ENCODE results near the gene MPZL2.

DNA sequence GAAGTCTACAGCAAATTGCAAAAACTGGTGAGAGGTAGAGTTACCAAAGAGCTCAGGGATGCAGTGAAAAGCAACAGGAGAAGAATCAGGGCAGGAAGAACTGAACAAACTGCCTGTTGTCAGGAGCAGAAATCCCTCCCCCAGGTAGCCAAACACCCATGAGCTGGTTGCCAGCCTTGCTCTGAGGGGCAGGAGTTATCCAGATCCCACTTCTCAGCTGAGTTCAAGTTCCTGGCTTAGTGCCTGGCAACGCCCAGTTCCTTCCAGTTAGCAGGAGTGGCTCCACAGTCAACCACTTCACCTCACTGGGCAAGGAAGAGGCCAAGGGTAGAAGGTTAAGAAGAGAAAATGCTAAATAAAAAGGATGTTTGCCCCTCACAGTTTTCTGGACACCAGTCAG lies 1.9 kb upstream of the MPZL2 start:
- TF ChIP-seq, protein P1, sequence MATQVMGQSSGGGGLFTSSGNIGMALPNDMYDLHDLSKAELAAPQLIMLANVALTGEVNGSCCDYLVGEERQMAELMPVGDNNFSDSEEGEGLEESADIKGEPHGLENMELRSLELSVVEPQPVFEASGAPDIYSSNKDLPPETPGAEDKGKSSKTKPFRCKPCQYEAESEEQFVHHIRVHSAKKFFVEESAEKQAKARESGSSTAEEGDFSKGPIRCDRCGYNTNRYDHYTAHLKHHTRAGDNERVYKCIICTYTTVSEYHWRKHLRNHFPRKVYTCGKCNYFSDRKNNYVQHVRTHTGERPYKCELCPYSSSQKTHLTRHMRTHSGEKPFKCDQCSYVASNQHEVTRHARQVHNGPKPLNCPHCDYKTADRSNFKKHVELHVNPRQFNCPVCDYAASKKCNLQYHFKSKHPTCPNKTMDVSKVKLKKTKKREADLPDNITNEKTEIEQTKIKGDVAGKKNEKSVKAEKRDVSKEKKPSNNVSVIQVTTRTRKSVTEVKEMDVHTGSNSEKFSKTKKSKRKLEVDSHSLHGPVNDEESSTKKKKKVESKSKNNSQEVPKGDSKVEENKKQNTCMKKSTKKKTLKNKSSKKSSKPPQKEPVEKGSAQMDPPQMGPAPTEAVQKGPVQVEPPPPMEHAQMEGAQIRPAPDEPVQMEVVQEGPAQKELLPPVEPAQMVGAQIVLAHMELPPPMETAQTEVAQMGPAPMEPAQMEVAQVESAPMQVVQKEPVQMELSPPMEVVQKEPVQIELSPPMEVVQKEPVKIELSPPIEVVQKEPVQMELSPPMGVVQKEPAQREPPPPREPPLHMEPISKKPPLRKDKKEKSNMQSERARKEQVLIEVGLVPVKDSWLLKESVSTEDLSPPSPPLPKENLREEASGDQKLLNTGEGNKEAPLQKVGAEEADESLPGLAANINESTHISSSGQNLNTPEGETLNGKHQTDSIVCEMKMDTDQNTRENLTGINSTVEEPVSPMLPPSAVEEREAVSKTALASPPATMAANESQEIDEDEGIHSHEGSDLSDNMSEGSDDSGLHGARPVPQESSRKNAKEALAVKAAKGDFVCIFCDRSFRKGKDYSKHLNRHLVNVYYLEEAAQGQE (IDR thresholded peaks at IDR 0.05; ENCODE audit: borderline replicate concordance): no peak
- TF ChIP-seq, protein P2, sequence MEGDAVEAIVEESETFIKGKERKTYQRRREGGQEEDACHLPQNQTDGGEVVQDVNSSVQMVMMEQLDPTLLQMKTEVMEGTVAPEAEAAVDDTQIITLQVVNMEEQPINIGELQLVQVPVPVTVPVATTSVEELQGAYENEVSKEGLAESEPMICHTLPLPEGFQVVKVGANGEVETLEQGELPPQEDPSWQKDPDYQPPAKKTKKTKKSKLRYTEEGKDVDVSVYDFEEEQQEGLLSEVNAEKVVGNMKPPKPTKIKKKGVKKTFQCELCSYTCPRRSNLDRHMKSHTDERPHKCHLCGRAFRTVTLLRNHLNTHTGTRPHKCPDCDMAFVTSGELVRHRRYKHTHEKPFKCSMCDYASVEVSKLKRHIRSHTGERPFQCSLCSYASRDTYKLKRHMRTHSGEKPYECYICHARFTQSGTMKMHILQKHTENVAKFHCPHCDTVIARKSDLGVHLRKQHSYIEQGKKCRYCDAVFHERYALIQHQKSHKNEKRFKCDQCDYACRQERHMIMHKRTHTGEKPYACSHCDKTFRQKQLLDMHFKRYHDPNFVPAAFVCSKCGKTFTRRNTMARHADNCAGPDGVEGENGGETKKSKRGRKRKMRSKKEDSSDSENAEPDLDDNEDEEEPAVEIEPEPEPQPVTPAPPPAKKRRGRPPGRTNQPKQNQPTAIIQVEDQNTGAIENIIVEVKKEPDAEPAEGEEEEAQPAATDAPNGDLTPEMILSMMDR (IDR thresholded peaks at IDR 0.05; ENCODE audit: poor library complexity, severe bottlenecking): no peak
